GM11168 (cell line): Measurements from ENCODE around the gene MXRA7.
"Not testable (repeated sequence)": the region's sequence is repeated elsewhere in the genome, so short reads cannot be mapped to it uniquely, and the experiment has no call there.

Experiments
- in situ Hi-C: fragments of 300-500 bp; cut with MboI; formaldehyde crosslinking; loops from one replicate; pipeline ENCODE4 v1.12.0; 2022; ENCODE audit warnings: low sequenced_read_pairs; ENCODE audit not compliant: unreplicated experiment

MXRA7 gene

DNA sequence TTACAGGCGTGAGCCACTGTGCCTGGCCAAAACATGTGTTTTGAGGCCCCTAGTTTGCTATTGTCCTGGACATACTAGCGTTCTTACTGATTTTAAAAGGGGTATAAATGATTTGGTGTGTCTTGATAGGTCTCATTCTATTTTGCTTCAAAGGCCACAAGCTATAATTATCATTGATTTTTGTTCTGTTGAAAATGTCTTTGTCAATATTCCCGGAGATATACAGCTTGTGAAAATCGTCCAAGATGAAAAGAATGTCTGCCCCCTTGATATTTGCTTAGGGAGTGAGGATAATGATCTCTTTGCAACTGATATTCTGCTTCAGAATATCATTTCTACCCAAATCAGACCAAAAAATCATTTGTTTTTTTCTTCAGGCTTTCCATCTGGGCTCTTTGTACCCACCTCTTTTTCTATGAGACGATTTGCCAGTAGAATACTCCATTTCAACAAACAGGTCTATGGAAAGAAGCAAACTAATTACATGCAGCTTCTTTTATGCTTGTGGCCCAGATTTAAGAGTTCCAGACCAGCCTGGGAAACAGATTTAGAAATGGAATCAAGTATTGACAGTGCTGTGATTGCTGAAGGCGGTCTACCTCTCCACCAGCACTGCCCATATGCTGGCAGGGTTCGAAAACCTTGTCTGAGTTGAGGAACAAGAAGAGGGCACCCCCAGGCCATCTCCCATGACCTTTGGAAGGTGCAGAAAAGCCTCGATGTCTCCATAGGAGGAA lies 53.1 kb downstream of the MXRA7 start:
- in situ Hi-C loops, result no loop called here

DNA sequence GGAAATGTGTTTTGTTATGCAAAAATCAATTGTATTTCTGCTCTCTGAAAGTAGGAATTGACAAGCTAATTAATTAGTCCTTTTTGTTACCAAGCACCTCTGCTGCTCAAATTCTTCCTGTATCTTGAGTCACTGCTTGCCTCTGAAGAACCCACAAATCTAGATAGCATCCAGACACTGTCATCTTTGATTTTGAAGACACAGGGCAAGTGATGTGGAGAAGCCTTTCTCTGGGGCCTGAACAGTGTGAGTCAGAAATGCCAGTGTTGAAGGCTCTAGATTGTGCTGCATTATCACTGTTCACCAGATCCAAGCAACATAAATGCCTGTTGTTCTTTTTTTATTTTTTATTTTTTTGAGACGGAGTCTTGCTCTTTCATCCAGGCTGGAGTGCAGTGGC lies 56.4 kb downstream of the MXRA7 start:
- in situ Hi-C loops, result no loop called here

DNA sequence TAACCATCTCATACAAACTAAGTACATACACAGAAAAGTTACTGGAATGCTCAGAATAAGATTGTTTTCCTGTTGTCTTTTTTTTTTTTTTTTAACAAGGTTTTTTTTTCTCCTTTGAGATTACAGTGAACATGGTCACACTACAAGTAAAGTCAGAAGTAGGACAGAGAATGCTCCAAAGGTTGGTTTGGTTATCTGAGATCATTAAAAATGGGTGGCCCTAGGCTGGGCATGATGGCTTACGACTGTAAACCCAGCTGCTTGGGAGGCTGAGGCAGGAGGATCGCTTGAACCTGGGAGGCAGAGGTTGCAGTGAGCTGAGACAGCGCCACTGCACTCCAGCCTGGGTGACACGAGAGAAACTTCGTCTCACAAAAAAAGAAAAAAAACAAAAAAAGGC lies 60.3 kb downstream of the MXRA7 start:
- in situ Hi-C loops, result no loop called here

DNA sequence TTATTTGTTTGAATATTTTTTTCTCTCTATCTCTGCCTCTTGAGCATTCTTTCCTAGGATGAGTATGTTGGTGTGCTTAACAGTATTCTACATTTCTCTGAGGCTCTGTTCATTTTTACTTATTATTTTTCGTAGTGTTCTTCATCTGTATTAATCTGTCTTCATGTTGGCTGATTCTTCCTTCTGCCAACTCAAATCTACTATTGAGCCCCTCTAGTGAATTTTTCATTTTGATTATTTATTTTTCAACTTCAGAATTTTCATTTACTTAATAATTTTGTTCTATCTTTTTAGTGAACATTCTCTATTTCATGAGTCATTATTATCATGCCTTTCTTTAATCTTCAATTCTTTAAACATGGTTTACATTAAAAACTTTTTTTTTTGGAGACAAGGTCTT lies 64.1 kb downstream of the MXRA7 start:
- in situ Hi-C loops, result no loop called here

DNA sequence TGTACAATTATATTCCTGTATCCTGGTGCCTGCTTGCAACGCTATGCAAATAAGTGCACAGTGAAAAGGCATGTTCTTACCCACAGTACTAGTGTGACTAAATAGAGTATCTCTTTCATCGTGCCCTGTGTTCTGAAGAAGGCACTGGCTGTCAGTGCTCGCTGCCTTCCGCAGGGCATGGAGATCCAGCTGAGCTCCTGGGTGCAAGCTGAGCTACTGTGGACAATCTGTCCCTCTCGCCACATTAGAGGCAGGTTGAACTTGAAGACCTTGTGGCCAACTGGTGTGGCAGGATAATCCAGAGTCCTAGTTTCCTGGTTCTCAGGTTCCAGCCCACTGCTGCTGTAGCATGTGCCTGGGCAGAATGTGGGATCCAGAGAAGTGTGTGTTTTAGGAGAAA lies 65.3 kb downstream of the MXRA7 start:
- in situ Hi-C loops, result no loop called here

DNA sequence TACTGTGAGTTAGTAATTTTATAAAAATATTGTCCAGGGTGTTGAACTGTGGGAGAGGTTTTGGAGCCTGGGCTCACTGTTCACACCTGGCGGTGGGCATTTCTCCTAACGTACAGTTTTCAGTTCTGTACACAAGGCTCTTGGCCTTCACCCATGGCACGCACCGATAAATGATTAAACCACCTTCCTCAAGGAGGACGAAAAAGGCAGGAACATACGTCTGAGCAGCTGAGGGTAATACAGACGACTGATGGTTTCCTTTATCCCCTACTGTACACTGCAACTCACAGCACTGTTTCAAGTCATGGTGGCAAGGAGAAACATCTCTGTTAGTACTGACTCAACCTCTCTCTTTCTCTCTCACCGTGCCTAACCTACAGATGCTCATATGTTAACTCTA lies 65.8 kb downstream of the MXRA7 start:
- in situ Hi-C loops, result no loop called here

DNA sequence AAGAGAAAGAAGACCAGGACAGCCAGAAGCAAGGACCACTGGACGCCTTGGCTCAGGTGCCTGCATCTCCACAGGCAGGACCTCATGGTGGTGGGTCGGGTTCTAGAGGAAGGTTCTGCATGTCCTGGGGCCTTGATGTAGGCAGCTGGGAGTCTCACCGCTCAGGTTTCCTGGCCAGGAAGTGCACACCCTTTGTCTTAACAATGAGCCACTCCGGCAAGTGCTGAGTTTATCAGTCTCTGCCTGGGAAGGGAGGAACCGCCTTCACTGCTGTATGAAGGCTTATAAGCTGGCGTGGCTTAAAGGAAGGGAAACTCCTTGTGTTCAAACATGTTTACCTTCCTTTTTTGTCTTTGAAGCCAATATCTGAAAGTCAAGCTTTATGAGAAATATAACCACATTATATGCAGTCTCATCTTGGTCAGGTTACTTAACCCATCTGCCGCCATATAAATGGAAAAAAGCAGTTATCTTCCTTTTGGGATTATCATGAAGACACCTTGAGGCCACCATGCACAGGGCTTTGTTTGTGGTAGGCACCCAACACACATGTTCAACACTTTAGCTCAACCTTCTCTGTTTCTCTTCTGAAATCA lies 67.1 kb downstream of the MXRA7 start, which contains the start of gene ST6GALNAC1:
ST6GALNAC1 (minus strand) TSS at position 205 of the 596 bp plus-strand sequence; CDS start at position 86, 119 bp downstream.
- in situ Hi-C loops, result no loop called here

DNA sequence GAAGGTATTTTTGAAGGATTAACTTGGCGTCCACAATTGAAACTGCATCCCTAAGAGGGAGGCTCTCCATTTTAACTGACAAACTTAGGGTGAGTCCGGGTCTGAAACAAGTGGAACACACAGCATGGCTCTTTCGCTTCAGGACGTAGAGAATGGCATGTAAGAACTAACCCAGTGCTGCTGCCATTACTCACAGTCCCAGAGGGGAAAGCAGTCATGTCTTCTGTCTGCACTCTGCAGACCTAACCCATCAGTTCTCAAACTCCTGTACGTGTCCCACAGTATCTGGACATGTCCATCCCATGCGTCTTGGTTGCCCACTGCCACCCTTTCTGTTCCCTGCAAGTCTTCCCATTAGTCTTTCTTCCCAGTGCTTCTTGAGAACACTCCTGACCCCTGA lies 67.8 kb downstream of the MXRA7 start:
- in situ Hi-C loops, result no loop called here

DNA sequence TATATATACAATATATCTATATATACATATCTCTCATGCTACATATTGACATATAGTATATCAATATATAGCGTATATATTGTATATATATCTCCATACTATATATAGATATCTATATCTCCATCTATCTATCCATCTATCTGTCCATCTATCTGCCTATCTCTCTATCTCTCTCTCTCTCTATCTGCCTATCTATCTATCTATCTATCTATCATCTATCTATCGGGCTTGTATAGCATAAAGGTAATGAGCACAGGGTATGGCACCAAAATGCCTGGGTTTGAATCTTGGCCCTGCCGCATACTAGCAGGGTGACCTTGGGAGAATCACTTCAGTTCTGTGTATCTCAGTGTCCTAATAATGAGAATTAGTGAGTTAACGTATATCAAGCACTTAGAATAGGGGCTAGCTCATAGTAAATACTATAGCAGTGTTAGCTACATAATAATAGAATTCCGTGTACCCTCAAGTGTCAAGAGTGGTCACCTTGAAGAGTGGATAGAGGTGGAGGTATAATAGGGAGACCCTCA lies 68.7 kb downstream of the MXRA7 start:
- in situ Hi-C loops, result no loop called here

DNA sequence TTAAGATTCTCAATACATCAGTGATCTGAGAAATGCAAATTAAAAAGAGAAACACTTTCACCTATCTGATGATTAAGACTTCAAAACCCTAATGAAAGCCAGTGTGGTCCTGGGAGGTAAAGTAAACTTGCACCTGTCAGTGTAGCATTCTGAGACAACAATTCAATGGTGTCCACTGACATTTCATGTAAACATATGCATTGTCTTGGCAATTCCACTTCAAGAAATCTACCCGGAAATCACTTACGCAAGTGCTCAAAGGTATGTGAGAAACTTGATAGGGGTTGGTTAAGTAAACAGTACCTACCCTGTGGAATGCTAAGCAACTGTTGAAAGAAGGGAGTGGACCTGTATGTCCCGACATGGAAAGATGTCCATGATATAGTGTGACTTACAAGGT lies 69.3 kb downstream of the MXRA7 start:
- in situ Hi-C loops, result no loop called here

DNA sequence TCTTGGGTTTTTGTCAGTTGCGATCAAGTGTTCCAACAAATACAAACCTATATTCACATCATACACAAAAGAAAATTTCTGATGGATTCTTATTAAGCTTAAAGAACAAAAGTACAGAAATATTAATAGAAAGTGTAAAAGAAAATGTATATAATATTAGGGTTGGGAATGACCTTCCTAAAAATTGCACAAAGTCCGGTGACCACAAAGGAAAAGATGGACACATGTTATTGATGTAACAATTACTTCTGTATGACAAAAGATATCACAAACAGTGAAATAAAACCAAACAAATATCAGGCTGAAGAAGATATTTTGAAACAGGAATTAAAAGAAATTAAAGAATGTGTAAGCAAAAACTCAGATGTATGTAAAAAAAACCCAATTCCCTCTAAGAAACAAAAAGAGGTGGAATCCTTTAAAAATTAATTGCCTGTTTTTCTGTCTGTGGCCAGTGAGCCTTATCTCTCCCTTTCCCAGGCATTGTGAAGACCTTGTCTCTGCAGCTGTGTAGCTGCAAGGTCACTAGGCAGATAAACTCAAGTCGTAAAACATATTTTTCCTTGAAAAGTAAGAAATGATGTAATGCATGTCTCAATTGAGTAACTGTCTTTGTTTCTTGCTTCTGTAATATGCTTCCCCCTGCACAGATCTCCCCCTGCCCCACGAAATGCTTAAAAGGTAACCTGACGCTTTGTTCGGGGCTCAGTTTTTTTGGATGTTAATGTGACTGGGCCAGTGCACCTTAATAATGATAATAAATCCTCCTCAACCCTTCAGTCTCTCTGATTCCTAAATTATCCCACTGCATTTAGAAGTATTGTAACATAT lies 70.0 kb downstream of the MXRA7 start:
- in situ Hi-C loops, result no loop called here

DNA sequence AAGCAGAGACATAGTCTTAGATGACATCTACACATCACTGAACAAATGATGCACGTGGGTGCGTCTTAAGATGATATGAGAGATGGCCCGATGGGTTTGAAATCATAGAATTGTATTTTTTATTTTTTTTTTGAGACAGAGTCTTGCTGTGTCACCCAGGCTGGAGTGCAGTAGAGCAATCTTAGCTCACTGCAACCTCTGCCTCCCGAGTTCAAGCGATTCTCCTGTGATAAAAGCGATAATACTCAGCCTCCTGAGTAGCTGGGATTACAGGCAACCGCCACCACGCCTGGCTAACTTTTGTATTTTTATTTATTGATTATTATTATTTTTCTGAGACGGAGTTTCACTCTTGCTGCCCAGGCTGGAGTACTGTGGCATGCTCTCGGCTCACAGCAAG lies 72.5 kb downstream of the MXRA7 start:
- in situ Hi-C loops, result no loop called here

DNA sequence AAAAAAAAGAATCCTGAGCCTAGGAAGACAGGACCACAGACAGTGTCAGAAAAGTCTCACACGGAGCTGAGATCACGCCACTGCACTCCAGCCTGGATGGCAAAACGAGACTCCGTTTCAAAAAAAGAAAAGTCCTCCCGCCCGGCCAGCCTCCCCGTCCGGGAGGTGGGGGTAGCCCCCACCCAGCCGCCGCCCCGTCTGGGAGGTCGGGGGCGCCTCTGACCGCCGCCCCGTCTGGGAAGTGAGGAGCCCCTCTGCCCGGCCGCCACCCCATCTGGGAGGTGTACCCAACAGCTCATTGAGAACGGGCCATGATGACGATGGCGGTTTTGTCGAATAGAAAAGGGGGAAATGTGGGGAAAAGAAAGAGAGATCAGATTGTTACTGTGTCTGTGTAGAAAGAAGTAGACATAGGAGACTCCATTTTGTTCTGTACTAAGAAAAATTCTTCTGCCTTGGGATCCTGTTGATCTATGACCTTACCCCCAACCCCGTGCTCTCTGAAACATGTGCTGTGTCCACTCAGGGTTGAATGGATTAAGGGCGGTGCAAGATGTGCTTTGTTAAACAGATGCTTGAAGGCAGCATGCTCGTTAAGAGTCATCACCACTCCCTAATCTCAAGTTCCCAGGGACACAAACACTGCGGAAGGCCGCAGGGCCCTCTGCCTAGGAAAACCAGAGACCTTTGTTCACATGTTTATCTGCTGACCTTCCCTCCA lies 74.1 kb downstream of the MXRA7 start:
- in situ Hi-C loops, result not testable (repeated sequence)

DNA sequence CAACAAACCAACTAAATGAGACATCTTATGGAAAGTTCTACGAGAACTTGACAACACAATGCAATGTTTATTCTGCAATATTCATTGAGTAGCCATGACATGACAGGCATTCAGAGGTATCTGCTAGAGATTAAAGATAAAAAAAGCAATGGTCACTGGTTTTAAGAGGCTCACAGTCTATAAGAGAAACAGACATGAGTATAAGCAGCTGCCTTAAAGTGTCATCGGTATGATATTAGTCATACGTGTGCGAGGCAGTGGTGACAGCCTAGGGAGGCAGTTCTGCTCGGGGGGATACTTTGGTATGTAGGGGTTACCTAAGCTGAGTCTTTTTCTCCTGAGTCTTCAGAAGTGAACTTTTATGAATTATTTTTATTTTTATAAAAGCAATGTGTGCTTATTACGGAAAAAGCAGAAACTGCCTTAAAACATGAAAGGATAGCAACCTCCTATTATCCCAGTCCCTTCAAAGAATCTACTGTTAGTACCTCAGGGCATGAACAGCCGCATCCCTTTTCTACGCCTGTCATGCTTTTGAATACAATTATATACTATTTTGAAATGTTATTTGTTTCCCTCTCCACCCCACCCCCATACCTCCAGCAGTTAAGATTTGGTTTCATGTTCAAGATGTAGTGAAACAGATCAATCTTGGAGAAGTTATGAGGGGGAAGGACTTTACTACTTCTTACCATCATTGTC lies 75.0 kb downstream of the MXRA7 start:
- in situ Hi-C loops, result no loop called here

DNA sequence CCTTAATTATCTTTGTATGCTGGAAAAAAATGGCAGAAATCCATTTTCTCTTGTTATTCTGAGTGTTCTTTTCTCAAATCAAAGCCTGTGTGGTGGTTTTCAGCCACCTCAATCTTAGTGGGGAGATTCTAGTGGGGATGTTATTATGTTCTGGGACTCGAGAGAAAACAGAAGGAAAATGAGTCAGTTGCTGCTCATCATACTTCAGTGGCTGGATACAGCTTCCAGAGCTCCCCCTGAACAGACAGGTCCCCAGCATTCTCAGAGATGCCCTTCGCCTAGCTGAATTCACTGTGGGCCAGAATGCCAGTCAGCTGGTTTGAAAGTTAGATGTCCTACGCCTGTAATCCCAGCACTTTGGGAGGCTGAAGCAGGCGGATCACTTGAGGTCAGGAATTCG lies 75.7 kb downstream of the MXRA7 start:
- in situ Hi-C loops, result no loop called here

DNA sequence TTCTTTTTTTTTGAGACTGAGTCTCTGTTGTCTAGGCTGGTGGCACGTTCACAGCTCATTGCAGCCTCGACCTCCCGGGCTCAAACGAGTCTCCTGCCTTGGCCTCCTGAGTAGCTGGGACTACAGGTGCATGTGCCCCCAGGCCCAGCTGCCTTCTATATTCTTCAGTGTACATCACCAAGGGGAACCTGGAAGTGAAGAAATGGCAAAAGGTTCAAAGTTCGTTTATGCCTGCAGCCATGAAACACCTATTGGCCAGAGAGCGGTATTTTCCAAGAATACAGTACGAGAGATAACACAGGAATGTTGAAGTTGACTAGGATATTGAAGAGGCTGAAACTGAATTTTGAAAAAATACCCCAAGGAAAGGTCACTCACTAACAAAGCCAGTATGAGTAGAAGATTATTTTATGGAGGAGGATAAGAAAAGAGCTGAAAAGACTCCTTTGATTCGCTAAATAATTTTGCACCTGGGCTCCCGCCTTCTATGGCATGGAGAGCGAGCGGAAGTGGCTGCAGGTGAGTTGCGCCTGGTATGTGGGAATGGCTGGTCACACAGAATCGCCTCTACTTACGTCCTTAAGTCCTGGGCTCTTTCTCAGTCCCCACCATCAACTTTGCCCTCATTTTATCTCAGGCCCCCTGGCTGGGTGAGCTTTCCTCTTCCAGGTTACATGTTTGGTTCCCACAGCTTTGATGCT lies 77.0 kb downstream of the MXRA7 start:
- in situ Hi-C loops, result no loop called here

DNA sequence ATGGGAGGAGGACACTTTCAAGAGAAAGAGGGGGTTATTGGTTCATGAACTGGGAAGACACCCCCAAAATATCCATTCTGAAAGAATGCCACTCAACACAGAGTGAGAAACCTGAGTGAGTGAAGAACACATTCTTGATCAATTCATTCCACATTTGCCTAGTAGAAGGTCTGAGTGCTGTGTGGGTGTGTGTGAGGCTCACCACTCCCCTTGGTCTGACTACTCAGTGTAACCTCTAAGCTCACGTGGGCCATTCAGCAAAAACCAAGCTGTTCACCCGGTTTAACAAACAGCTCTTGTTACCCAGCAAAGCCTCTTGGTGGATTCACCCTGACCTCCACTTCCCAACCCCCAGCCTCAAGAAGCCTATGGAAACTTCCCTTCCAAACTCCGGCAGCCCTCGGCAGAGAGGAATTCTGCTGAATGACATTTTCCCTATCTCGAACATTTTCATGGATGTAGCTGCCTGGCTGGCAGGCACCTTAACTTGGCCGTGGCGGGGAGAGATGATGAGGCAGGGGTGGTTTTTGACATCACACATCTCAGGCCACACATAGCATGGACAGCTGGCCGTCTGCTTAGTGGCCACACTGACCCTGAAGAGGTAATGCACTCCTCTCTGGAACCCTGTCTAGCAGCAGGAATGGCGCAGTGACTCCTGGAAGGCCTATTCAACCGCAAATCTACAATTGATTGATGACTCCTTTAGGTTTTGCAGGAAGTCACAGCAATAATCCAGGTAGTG lies 78.8 kb downstream of the MXRA7 start:
- in situ Hi-C loops, result no loop called here

DNA sequence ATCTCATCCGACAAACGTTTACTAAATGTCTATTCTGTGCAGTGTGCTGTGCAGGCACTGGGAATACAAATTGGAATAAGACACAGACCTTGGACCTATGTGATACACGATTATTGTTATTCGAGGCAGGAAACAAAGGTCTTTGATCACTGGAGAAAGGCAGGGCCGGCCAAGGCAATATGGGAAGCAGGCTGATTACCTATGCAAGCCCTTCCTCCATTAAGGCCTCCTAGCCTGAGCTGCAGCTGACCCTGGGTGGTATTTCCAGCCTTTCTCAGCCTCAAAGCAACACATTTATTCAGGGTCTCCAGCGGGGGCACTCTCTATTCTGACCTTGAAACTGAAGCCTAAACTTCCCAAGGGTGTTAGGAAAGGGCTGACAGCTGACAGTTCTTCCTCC lies 80.6 kb downstream of the MXRA7 start:
- in situ Hi-C loops, result no loop called here
